Naive thymus-derived CD8-positive, alpha-beta T cell (primary cell): Measurements from ENCODE around the gene S100A11. TPM values are rescaled to one million over a fixed set of nuclear protein-coding genes. Genes with fewer than 3 reads are reported as not detected.

ENCODE experiments used
- ATAC-seq, 2 donors: fragments of 150-1000 bp; cut with Tn5 transposase in 1 of 2; sonication (Bioruptor Pico), chemical (Tn5 transposase) in 1 of 2; 1 replicate in 1 of 2; 2 replicates in 1 of 2; pipeline ENCODE4 v1.10.0; 2021; ENCODE audit warnings: mild to moderate bottlenecking in 2 of 2, moderate library complexity in 2 of 2
- POLR2A ChIA-PET: fragments of 350-600 bp; sonication (Branson Sonifier 250); formaldehyde crosslinking; loops from one replicate; lab custom pipeline; 2021; ENCODE audit warnings: antibody characterized with exemption; lab: Charles Lee
- DNase-seq, 10 donors: peaks; one replicate each; pipeline versions ENCODE4 v3.0.0 to v3.0.0-alpha.2; 2020 to 2022
- H3K27ac Mint-ChIP-seq, 10 donors: one replicate each; pipeline ENCODE4 v1.8.0; 2020 to 2022; ENCODE audit warnings: mild to moderate bottlenecking in 10 of 10, mixed read lengths in 10 of 10, moderate library complexity in 4 of 10, inconsistent platforms in 1 of 10
- H3K27me3 Mint-ChIP-seq, 5 donors: one replicate each; pipeline ENCODE4 v1.8.0; 2021 to 2022; ENCODE audit warnings: mixed read lengths in 5 of 5
- H3K36me3 Mint-ChIP-seq, 3 donors: one replicate each; pipeline ENCODE4 v1.8.0; 2020 to 2022; ENCODE audit warnings: mixed read lengths in 3 of 3, mild to moderate bottlenecking in 2 of 3, inconsistent platforms in 1 of 3
- H3K4me1 Mint-ChIP-seq, 4 donors: one replicate each; pipeline ENCODE4 v1.8.0; 2021 to 2022; ENCODE audit warnings: mixed read lengths in 4 of 4
- H3K4me3 Mint-ChIP-seq, 10 donors: one replicate each; pipeline ENCODE4 v1.8.0; 2020 to 2022; ENCODE audit warnings: mild to moderate bottlenecking in 10 of 10, mixed read lengths in 10 of 10, moderate library complexity in 6 of 10, inconsistent platforms in 1 of 10
- H3K9me3 Mint-ChIP-seq, 9 donors: one replicate each; pipeline ENCODE4 v1.8.0; 2020 to 2022; ENCODE audit warnings: mixed read lengths in 9 of 9, mild to moderate bottlenecking in 3 of 9, inconsistent platforms in 1 of 9, moderate library complexity in 1 of 9
- polyA plus RNA-seq, 3 donors: library from polyadenylated mRNA; unstranded; fragments of 300-500 nt; fragmentation: Illumina TruSeq; gene quantifications; one replicate each; pipeline ENCODE4 v1.2.3, GENCODE V29; 2021
- total RNA-seq, 8 experiments: library from RNA in 2 of 8; stranded (reverse) in 2 of 8; gene quantifications; one replicate each; pipeline ENCODE4 v1.2.3 and lab custom pipeline; 2021 to 2026

The S100A11 gene
- total and polyA plus RNA-seq, 5 experiments from 2014 or later = 62.0 to 124 (median 88.6) TPM

DNA sequence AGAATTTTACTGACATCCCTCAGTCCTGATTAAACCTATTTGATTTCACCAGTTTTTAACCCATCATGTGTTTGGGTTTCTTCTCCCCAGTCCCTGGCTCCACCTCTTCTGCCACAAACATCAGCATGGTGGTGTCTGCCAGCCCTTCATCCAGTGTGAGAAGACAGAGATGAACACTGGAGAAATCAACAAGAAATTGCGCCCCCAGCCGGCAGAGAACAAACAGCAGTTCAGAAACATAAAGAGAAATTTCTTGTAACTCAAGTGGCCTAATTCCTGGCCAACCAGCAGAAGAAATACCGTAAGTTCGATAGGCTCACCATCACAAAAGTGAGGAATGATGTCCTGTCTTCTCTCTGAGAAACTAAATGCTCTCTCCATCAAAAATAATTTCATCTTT is 18.3 kb downstream of the S100A11 start:
- POLR2A ChIA-PET = interaction anchor here (0.7 kb wide), 1 partner anchor 17 kb away, joined by 3 read pairs; no protein-coding TSS in a partner anchor
- Mint-ChIP-seq H3K27me3 (peaks cover 3 to 15% (median 13%) of the 10 kb centered on the region in 5 donors), H3K9me3 (no peaks in the 10 kb centered on the region), H3K4me3 (no peak overlapping the region), H3K27ac (no peak overlapping the region), H3K36me3 (no peaks in the 10 kb centered on the region), H3K4me1 (peaks cover 0 to 5% (median 3%) of the 10 kb centered on the region in 4 donors)
- DNase-seq (no peak), ATAC-seq (no peak)

DNA sequence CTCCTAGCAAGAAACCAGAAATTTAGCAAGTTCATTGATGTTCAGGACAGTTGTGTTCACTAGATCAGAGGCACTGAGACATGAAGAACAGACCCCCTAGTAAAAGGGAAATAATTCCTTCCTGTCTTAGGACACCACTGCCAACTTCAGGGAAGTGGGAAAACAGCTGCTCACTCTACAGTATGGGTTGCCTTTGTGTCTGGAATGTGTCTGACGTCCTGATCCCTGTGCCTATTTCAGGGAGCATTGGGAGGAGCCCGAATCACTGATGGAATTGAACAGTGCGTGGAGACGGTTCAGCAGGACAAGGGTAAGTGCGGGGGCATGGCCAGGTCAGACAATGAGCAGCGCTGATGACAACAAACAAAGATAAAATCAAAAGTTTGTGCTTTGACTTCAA is 21.0 kb downstream of the S100A11 start:
- H3K4me3 Mint-ChIP-seq = no peak overlapping the region
- H3K4me1 Mint-ChIP-seq = peaks cover 0 to 6% (median 4%) of the 10 kb centered on the region in 4 donors
- POLR2A ChIA-PET = no interaction called here

DNA sequence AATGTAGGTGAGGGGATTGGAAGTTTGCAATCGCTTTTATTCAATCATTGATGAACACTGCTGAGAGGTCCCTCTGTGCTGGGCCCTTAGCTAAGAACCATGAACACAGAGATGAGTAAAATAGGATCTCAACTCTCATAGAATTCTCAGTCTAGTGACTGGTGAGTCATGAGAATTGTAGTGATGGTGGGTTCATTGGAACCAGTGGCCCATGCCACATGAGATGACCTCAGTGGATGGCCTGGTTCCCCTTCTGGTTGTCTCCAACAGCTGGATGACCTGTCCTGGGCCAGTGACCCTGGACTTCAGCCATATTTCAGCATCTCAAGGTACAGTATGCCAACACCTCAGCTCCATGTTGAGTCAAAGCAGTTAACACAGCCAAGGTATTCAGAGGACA is 21.9 kb downstream of the S100A11 start:
- Mint-ChIP-seq H3K4me3 (no peak overlapping the region), H3K4me1 (peaks cover 0 to 6% (median 4%) of the 10 kb centered on the region in 4 donors), H3K9me3 (no peaks in the 10 kb centered on the region), H3K36me3 (no peaks in the 10 kb centered on the region), H3K27me3 (peaks cover 2 to 16% (median 10%) of the 10 kb centered on the region in 5 donors), H3K27ac (no peak overlapping the region)
- POLR2A ChIA-PET = no interaction called here
- DNase-seq (no peak), ATAC-seq (no peak)

More for the DNA sequence above, 21.0 kb downstream of the S100A11 start:
- H3K9me3 Mint-ChIP-seq = no peaks in the 10 kb centered on the region
- no peak overlapping the region for H3K27ac Mint-ChIP-seq
- peaks cover 2 to 21% (median 10%) of the 10 kb centered on the region in 5 donors for H3K27me3 Mint-ChIP-seq
- no peak for DNase-seq
- H3K36me3 Mint-ChIP-seq = no peaks in the 10 kb centered on the region
- ATAC-seq = no peak

DNA sequence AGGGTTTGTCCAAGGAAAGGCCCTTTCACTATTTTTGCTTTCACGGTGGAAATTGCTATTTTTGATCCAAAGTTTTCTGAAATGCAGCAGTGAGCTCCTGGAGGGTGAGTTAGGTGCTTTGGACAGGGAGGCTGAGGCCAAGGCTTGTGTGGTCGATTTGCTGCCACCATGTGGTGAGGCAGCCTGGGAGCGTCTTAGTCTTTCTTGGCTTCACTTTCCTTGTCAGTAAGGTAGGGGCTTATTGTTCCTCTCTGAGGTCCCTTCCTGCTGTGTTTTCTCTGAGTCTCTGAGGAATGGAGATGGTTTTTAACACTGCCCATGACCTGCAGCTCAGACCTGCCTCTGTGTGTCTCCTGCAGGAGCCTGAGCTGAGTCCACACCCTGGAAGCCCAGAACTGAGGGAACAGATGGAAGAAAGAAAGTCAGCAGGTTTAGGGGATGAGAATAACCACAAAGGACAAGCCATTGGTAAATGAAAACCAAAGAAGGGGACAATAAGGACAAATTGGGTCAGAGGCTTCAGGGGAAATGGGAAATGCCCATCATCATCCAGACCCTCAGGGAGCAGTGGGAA is 23.1 kb downstream of the S100A11 start:
- DNase-seq (peak in 2 of 10 donors; percentile 14), ATAC-seq (no peak)
- Mint-ChIP-seq H3K9me3 (no peaks in the 10 kb centered on the region), H3K27ac (no peak overlapping the region), H3K27me3 (peaks cover 4 to 17% (median 13%) of the 10 kb centered on the region in 5 donors), H3K4me3 (no peak overlapping the region), H3K4me1 (peaks cover 0 to 6% (median 4%) of the 10 kb centered on the region in 4 donors), H3K36me3 (no peaks in the 10 kb centered on the region)
- POLR2A ChIA-PET = no interaction called here

DNA sequence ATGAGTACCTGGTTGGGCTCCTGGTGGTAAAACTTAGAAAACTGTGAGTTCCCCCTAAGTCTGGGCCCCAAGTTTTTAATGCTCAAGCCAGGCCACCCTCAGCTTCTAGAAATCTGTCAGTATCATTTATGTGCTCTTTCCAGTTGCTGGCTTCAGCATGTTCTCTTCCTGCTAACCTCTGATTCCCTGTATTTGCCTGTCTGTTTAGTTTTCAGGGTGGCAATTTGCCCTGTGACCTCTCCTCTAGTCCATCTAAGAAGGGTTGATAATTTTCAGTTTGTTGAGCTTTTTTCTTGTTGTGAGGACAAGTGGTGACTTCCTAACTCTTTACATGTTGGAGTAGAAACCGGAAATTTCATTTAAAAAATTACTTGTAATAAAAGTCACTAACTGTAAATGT is 27.1 kb downstream of the S100A11 start:
- no peak overlapping the region for H3K4me3 Mint-ChIP-seq
- no peaks in the 10 kb centered on the region for H3K9me3 Mint-ChIP-seq
- H3K36me3 Mint-ChIP-seq = no peaks in the 10 kb centered on the region
- no peak overlapping the region for H3K27ac Mint-ChIP-seq
- DNase-seq (no peak), ATAC-seq (no peak)
- H3K27me3 Mint-ChIP-seq = peaks cover 2 to 19% (median 11%) of the 10 kb centered on the region in 5 donors
- H3K4me1 Mint-ChIP-seq = peaks cover 0 to 6% (median 4%) of the 10 kb centered on the region in 4 donors
- POLR2A ChIA-PET = no interaction called here

DNA sequence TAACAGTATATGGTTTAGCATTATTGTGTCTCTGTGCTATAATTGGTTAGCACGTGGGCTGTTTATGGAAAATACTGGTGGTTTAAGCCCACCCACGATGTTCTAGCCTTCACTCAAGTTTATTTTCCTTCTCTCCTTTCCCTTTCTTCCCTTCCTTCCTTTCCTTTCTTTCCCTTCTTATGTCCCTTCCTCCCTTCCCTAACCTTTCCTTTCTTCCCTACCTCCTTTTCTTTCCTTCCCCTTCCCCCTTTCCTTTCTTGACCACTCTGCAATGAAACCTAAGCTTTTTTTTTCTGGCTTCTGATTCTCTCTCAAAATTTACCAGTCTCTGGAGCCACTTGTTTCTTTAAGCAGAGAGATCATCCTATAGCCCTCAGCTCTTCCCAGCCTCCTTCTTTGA is 29.8 kb downstream of the S100A11 start:
- Mint-ChIP-seq H3K4me3 (no peak overlapping the region), H3K4me1 (peaks cover 0 to 2% (median 0%) of the 10 kb centered on the region in 4 donors), H3K27me3 (peaks cover 2 to 18% (median 10%) of the 10 kb centered on the region in 5 donors), H3K36me3 (no peaks in the 10 kb centered on the region), H3K27ac (peak overlapping the region in 1 of 10 donors; percentile 0), H3K9me3 (no peaks in the 10 kb centered on the region)
- ATAC-seq (no peak), DNase-seq (no peak)
- POLR2A ChIA-PET = no interaction called here

DNA sequence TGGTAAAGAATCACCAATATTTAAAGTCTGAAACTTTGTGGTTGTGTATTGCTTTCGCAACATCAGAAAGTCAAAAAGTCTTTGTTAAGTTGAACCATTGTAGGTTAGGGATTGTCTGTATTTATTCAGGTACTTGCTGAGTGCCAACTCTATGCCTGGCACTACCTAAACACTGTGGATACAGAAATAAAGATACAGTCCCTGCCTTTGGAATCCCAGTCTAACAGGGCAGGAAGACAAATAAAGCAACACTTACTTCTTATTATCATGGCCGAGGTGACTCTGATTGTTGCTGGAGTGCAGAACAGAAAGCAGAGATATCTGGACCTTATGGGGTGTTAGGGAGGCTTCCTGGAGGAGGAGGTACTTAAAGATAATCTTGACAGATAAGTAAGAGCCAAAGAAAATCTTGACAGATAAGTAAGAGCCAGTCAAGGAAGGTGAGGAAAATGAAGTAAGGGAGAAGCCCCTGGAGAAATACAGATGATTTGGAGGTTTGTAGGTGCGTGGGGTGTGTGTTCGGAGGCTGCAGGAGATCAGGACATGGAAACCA is 31.4 kb downstream of the S100A11 start:
- Mint-ChIP-seq H3K27me3 (peaks cover 3 to 18% (median 12%) of the 10 kb centered on the region in 5 donors), H3K4me1 (peaks cover 0 to 5% (median under 1%) of the 10 kb centered on the region in 4 donors), H3K4me3 (no peak overlapping the region), H3K9me3 (no peaks in the 10 kb centered on the region), H3K27ac (no peak overlapping the region), H3K36me3 (no peaks in the 10 kb centered on the region)
- POLR2A ChIA-PET = no interaction called here
- DNase-seq (no peak), ATAC-seq (no peak)

DNA sequence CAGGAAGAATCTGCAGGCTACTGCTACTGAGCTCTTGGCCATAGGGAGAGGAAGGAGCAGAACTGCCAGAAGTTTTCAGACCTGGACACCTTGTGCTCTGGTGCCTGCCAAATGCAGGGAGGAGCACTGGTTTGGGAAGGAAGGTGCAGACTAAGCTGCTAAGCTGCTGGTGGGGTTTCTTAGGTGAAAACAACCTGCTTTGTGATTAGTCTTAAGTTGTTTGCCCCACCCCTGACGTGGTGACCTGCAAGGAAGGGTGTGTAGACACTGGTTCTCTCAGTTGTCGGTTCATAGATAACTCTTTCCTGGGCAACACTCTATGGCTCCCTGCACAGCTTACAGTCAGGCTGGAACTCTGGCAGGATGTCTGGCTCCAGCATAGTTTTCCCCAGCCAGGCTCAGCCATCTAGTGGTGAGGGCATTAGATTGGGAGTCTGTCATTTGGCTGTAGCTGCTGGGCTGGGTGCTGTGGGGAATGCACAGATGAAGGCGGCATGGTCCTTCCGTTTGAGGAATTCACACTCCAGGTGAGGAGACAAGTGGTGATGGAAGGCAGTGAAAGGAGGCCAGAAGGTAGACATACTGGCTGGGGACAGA is 32.9 kb downstream of the S100A11 start:
- peaks cover 0 to 5% (median under 1%) of the 10 kb centered on the region in 4 donors for H3K4me1 Mint-ChIP-seq
- no peaks in the 10 kb centered on the region for H3K9me3 Mint-ChIP-seq
- H3K4me3 Mint-ChIP-seq = no peak overlapping the region
- DNase-seq (no peak), ATAC-seq (no peak)
- peaks cover 2 to 18% (median 7%) of the 10 kb centered on the region in 5 donors for H3K27me3 Mint-ChIP-seq
- POLR2A ChIA-PET = no interaction called here
- no peaks in the 10 kb centered on the region for H3K36me3 Mint-ChIP-seq
- peak overlapping the region in 1 of 10 donors; percentile 17 for H3K27ac Mint-ChIP-seq

DNA sequence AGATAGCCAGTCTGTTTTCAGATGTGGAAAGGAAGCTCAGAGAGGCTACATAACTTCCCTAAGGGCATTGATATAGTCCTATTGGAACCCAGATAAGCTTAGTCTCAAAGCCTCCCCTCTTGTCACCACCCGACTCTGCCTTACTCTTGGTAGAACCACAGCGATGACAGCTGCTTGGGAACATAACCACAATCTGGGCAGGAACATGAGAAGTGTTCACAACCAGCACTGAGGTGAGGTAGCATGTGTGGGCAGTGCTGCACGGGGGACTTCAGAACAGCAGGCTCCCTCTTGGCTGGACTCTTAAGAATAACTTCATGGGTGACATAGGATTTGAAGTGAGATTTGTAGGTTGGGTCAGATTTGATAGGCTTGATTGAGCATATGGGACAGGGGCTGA is 33.8 kb downstream of the S100A11 start:
- peaks cover 0 to 5% (median under 1%) of the 10 kb centered on the region in 4 donors for H3K4me1 Mint-ChIP-seq
- no peak for DNase-seq
- no peak overlapping the region for H3K4me3 Mint-ChIP-seq
- POLR2A ChIA-PET = no interaction called here
- no peak overlapping the region for H3K27ac Mint-ChIP-seq
- no peaks in the 10 kb centered on the region for H3K9me3 Mint-ChIP-seq
- ATAC-seq = no peak
- peaks cover 2 to 18% (median 7%) of the 10 kb centered on the region in 5 donors for H3K27me3 Mint-ChIP-seq
- H3K36me3 Mint-ChIP-seq = no peaks in the 10 kb centered on the region

DNA sequence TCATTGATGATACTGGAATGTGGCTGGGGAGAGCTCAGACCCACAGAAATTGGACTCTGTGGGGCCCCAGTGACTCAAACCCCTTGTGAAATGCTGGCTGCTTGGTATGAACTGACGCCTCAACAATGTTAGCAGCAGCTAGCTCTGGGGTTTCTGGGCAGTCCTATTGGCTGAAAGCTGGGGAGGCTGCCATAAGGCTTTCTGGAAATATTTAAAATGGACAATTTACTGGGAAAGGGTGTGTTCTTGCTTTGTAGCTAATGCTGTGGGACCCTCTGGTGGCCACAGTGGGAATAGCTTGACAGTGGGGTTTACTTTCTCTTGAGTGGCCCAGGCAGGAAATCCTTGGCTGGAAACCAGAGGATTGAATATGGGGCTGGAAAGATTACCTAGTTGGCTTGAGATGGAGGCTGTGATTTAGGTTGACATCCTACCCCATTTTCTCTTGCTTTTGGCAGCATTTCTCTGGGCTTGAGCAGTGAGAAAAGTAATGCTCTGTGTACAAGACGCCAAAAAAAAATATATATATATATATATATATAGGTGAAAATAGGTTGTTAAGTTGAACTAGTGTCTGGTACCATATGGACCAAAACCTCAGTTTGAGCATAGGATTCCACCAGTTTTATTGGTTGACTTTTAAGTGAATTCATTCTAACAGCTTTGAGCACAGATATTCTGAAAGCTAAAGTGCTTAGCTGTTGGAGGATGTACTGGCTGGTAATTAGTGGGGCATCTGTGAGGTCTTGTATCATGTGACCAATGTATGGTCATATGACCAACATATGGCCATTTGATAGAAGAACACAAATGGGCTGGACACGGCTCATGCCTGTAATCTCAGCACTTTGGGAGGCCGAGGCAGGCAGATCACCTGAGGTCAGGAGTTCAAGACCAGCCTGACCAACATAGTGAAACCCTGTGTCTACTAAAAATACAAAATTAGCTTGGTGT is 34.9 kb downstream of the S100A11 start:
- Mint-ChIP-seq H3K36me3 (no peaks in the 10 kb centered on the region), H3K9me3 (no peaks in the 10 kb centered on the region)
- POLR2A ChIA-PET = interaction anchor here (0.5 to 1.7 kb wide), 4 partner anchors 32 to 148 kb away, joined by 3 to 10 read pairs (median 6); no protein-coding TSS in a partner anchor

DNA sequence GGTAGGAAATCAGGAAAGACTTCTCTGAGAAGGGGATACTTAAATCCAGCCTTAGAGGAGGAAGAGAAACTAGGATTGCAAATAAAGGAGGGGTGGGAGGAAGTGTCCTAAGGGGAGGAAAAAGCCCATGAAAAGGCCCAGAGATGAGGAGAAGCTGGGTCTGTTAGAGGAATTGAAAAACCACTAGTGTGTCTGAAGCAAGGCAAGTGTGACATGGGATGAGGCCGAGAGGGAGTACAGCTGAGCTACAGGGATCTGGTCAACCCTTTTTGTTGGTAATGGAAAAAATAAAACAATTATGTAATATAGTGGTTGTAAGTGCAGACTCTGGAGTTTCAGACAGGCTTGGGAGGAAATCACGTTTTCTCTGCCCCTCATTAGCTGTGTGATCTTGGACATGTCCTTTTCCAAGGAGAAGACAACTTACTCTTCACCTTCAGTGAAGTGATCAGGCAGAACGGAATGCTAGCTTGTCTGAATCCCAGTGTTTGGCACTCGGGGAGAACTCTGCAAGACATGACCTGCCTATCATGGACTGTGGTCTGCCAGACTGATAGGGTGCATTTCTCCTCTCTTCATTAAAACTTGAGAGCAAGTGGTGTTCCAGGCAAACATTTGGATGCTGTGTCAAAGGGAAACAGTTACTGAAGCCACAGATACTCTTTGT is 35.7 kb downstream of the S100A11 start:
- H3K36me3 Mint-ChIP-seq = no peaks in the 10 kb centered on the region
- no peak overlapping the region for H3K4me3 Mint-ChIP-seq
- no peak for ATAC-seq
- peaks cover 2 to 18% (median 7%) of the 10 kb centered on the region in 5 donors for H3K27me3 Mint-ChIP-seq
- H3K4me1 Mint-ChIP-seq = peaks cover 0 to 5% (median under 1%) of the 10 kb centered on the region in 4 donors
- H3K27ac Mint-ChIP-seq = no peak overlapping the region
- H3K9me3 Mint-ChIP-seq = no peaks in the 10 kb centered on the region
- POLR2A ChIA-PET = interaction anchor here (0.5 to 1.7 kb wide), 5 partner anchors 33 to 147 kb away, joined by 3 to 10 read pairs (median 4); partner anchors contain the start of gene S100A11
- no peak for DNase-seq

More for the DNA sequence above, 34.9 kb downstream of the S100A11 start:
- DNase-seq (peak; percentile 56 to 86 (median 70)), ATAC-seq (peak; percentile 77 to 81)
- Mint-ChIP-seq H3K4me1 (peaks cover 0 to 5% (median under 1%) of the 10 kb centered on the region in 4 donors), H3K4me3 (no peak overlapping the region), H3K27me3 (peaks cover 2 to 18% (median 7%) of the 10 kb centered on the region in 5 donors), H3K27ac (no peak overlapping the region)
